Uterus (tissue), 2 donors: ENCODE measurements around the gene CINP.

Source experiments
- CTCF ChIP-seq, 4 experiments: fragments of 200-600 bp in 2 of 4; fragments of 450-650 bp in 2 of 4; sonication (generic) in 2 of 4; IDR thresholded peaks; one replicate each; pipeline ENCODE4 v1.5.1; 2016 to 2019; ENCODE audit warnings: antibody characterized with exemption in 4 of 4, mild to moderate bottlenecking in 2 of 4, moderate library complexity in 1 of 4
- POLR2A ChIP-seq, 2 donors: fragments of 450-650 bp; IDR thresholded peaks; one replicate each; pipeline ENCODE4 v1.6.1; 2016; ENCODE audit warnings: antibody characterized with exemption in 2 of 2, mild to moderate bottlenecking in 1 of 2, moderate library complexity in 1 of 2

DNA sequence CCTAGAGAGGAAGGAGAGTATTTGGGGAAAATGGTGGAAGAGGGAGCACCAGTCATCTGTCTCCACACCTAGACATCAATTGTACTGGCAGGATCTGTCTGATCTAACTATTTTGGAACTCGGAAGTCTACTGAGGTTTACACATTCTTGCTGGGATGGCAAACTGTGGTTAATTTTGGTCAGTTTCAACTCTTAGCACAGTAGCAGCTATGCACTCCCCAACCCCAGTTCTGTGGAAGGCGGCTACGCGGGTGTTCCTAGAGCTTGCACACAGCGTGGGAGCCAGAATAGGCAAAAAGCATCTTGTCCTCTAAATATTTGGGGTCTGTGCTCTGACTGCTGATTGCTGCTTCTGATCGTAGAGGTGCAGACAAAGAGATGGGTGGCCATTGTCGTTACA, 33.8 kb upstream of the CINP start:
- TF ChIP-seq CTCF (IDR thresholded peaks at IDR 0.05) (no peak), POLR2A (IDR thresholded peaks at IDR 0.05) (no peak)
